Measurements from ENCODE around the gene KCNJ8.

GRCh38 chr12:21725731-21726130 is 48.8 kb downstream of the KCNJ8 start:
- no peak for TF ChIP-seq CTCF (IDR thresholded peaks at IDR 0.05)
- no peak for TF ChIP-seq EZH2 (IDR thresholded peaks at IDR 0.05)
- TF ChIP-seq EZH2phosphoT487 (IDR thresholded peaks at IDR 0.05): no peak
